Measurements from ENCODE around the gene TSACC. TPM values are rescaled to one million over a fixed set of nuclear protein-coding genes. Genes with fewer than 3 reads are reported as not detected.

Gene TSACC
- total RNA-seq, 1 experiment from 2014 or later, result not detected

DNA sequence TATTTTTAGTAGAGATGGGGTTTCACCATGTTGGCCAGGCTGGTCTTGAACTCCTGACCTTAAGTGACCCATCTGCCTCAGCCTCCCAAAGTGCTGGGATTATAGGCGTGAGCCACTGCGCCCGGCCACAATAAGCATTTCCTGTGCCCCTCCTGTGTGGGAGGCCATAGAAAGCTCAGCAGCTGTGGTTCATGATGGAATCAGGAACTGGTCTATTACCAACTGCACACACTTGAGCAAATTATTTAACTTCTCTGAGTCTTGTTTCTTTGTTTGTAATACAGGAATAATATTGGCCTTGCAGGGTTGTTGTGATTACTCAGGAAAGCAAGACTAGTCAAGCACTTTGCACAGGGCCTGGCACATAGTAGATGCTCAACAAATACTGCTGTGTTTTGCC lies 45.7 kb downstream of the TSACC start:
- H3K4me1 ChIP-seq (ENCODE audit: insufficient read depth, low read length, poor library complexity, severe bottlenecking), result no peaks in the 10 kb centered on the region
- no peaks in the 10 kb centered on the region for H3K36me3 ChIP-seq (ENCODE audit: insufficient read depth, low read length, poor library complexity, severe bottlenecking)
- DNase-seq (ENCODE audit: low spot score), result no peak
- POLR2A ChIA-PET (ENCODE audit: low non-redundant PET), result interaction anchor here (0.7 kb wide), 1 partner anchor 50 kb away, joined by 3 read pairs; no protein-coding TSS in a partner anchor
- H3K9me3 ChIP-seq (ENCODE audit: low read depth, low read length, poor library complexity, severe bottlenecking), result no peaks in the 10 kb centered on the region
- intact Hi-C loops (cut with micrococcal nuclease; ENCODE audit: unreplicated experiment), result loop anchor here (5.0 kb wide), 1 partner anchor 223 kb away; no protein-coding TSS in a partner anchor
- TF ChIP-seq EZH2 (IDR thresholded peaks at IDR 0.05; ENCODE audit: borderline replicate concordance, low read depth, low read length, poor library complexity, severe bottlenecking), result no peak
- TF ChIP-seq, protein P1, sequence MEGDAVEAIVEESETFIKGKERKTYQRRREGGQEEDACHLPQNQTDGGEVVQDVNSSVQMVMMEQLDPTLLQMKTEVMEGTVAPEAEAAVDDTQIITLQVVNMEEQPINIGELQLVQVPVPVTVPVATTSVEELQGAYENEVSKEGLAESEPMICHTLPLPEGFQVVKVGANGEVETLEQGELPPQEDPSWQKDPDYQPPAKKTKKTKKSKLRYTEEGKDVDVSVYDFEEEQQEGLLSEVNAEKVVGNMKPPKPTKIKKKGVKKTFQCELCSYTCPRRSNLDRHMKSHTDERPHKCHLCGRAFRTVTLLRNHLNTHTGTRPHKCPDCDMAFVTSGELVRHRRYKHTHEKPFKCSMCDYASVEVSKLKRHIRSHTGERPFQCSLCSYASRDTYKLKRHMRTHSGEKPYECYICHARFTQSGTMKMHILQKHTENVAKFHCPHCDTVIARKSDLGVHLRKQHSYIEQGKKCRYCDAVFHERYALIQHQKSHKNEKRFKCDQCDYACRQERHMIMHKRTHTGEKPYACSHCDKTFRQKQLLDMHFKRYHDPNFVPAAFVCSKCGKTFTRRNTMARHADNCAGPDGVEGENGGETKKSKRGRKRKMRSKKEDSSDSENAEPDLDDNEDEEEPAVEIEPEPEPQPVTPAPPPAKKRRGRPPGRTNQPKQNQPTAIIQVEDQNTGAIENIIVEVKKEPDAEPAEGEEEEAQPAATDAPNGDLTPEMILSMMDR (conservative IDR thresholded peaks at IDR 0.05; ENCODE audit: low read depth, low read length), result no peak
- CTCF ChIA-PET, result interaction anchor here (0.7 to 3.8 kb wide), 4 partner anchors 11 to 224 kb away, joined by 3 to 98 read pairs (median 12); no protein-coding TSS in a partner anchor
- no TSS peak for BruUV-seq (replicated peaks)
- H3K27ac ChIP-seq (ENCODE audit: low read depth, low read length, poor library complexity, severe bottlenecking), result no peak overlapping the region
- H3K27me3 ChIP-seq (replicated peaks; ENCODE audit: insufficient read depth, low read depth, low read length, poor library complexity), result peaks cover 11% of the 10 kb centered on the region
- H3K4me3 ChIP-seq (ENCODE audit: low read depth, low read length, poor library complexity, severe bottlenecking), result no peak overlapping the region

DNA sequence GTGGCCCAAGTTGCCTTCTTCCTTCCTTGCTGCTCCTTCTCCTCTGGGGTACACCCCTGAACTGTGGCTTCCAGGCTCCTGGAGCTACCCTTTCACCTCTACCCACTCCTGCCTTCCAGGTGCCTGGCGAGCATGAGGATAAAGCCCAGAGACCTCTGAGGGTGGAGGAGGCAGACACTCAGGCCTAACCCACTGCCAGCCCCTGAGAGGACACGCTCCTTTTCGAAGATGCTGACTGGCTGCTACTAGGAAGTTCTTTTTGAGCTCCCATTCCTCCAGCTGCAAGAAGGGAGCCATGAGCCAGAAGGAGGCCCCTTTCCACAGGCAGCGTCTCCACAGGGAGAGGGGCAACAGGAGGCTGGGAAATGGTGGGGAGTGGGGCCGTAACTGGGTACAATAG lies 46.3 kb downstream of the TSACC start:
- DNase-seq (ENCODE audit: low spot score), result no peak
- Histone ChIP-seq H3K4me1 (ENCODE audit: insufficient read depth, low read length, poor library complexity, severe bottlenecking) (no peaks in the 10 kb centered on the region), H3K36me3 (ENCODE audit: insufficient read depth, low read length, poor library complexity, severe bottlenecking) (no peaks in the 10 kb centered on the region), H3K9me3 (ENCODE audit: low read depth, low read length, poor library complexity, severe bottlenecking) (no peaks in the 10 kb centered on the region), H3K27me3 (replicated peaks; ENCODE audit: insufficient read depth, low read depth, low read length, poor library complexity) (peaks cover 14% of the 10 kb centered on the region), H3K27ac (ENCODE audit: low read depth, low read length, poor library complexity, severe bottlenecking) (no peak overlapping the region), H3K4me3 (ENCODE audit: low read depth, low read length, poor library complexity, severe bottlenecking) (no peak overlapping the region)
- TF ChIP-seq, protein P1 (conservative IDR thresholded peaks at IDR 0.05; ENCODE audit: low read depth, low read length), result no peak
- TF ChIP-seq EZH2 (IDR thresholded peaks at IDR 0.05; ENCODE audit: borderline replicate concordance, low read depth, low read length, poor library complexity, severe bottlenecking), result no peak
- intact Hi-C loops (cut with micrococcal nuclease; ENCODE audit: unreplicated experiment), result loop anchor here (1.0 to 5.0 kb wide), 2 partner anchors 60 to 223 kb away; no protein-coding TSS in a partner anchor
- CTCF ChIA-PET, result interaction anchor here (0.9 to 3.8 kb wide), 4 partner anchors 12 to 224 kb away, joined by 3 to 98 read pairs (median 12); no protein-coding TSS in a partner anchor
- BruUV-seq (replicated peaks), result no TSS peak
- POLR2A ChIA-PET (ENCODE audit: low non-redundant PET), result interaction anchor here (0.7 kb wide), 1 partner anchor 51 kb away, joined by 3 read pairs; no protein-coding TSS in a partner anchor

DNA sequence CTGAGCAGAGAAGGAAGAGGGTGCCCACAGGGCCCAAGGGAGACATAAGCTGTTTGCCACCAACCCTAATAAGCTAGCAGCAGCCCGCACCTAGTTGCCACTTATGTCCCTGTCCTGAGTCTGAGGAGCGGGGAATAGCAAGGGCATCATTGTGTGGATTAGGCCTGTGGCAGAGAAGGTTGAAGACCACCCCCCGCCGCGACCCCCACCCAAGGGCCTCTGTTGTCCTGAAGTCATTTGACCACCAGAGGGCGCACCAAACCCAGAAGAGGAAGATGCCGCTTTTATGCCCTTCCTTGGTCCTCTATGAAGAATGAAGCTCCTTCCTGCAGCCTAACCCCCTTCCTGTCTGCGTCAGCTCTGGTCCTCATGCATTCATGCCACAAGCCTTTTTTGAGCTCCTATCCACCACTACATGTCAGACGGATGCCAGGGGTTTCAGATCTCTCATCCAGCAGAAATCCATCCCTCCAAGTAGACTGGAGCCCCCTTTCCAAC lies 47.3 kb downstream of the TSACC start:
- peak; percentile 83 for DNase-seq (ENCODE audit: low spot score)
- H3K4me3 ChIP-seq (ENCODE audit: low read depth, low read length, poor library complexity, severe bottlenecking), result no peak overlapping the region
- no peak overlapping the region for H3K27ac ChIP-seq (ENCODE audit: low read depth, low read length, poor library complexity, severe bottlenecking)
- no peaks in the 10 kb centered on the region for H3K4me1 ChIP-seq (ENCODE audit: insufficient read depth, low read length, poor library complexity, severe bottlenecking)
- peaks cover 14% of the 10 kb centered on the region for H3K27me3 ChIP-seq (replicated peaks; ENCODE audit: insufficient read depth, low read depth, low read length, poor library complexity)
- CTCF ChIA-PET, result interaction anchor here (0.5 to 3.8 kb wide), 36 partner anchors 8 to 655 kb away, joined by 3 to 98 read pairs (median 4); partner anchors contain the start of gene NAXE
- H3K9me3 ChIP-seq (ENCODE audit: low read depth, low read length, poor library complexity, severe bottlenecking), result no peaks in the 10 kb centered on the region
- TF ChIP-seq EZH2 (IDR thresholded peaks at IDR 0.05; ENCODE audit: borderline replicate concordance, low read depth, low read length, poor library complexity, severe bottlenecking), result no peak
- TF ChIP-seq, protein P1 (conservative IDR thresholded peaks at IDR 0.05; ENCODE audit: low read depth, low read length), result peak; percentile 96
- intact Hi-C loops (cut with micrococcal nuclease; ENCODE audit: unreplicated experiment), result loop anchor here (1.0 kb wide), 1 partner anchor 59 kb away; no protein-coding TSS in a partner anchor
- no peaks in the 10 kb centered on the region for H3K36me3 ChIP-seq (ENCODE audit: insufficient read depth, low read length, poor library complexity, severe bottlenecking)
- no TSS peak for BruUV-seq (replicated peaks)
- POLR2A ChIA-PET (ENCODE audit: low non-redundant PET), result interaction anchor here (0.7 kb wide), 1 partner anchor 45 kb away, joined by 6 read pairs; no protein-coding TSS in a partner anchor
